H9 (cell line): ENCODE results near the gene NUP214. TPM values are rescaled to one million over a fixed set of nuclear protein-coding genes. Genes with fewer than 3 reads are reported as not detected.

ENCODE experiments used
- DNase-seq: peaks from one replicate; pipeline ENCODE4 v3.0.0-alpha.2; 2017
- H2AFZ ChIP-seq: one replicate; pipeline ENCODE4 v1.6.1; 2013; ENCODE audit warnings: mild to moderate bottlenecking, low read length, control low read depth, moderate library complexity
- H2AK5ac ChIP-seq: 2 replicates; pipeline ENCODE4 v1.6.1; 2013; ENCODE audit warnings: low read length, control low read depth, mixed read lengths; ENCODE audit not compliant: insufficient read length
- H2BK120ac ChIP-seq: one replicate; pipeline ENCODE4 v1.6.1; 2013; ENCODE audit warnings: low read depth, mild to moderate bottlenecking, low read length, control low read depth, inconsistent platforms; ENCODE audit not compliant: poor library complexity, severe bottlenecking
- H2BK12ac ChIP-seq: 2 replicates; pipeline ENCODE4 v1.6.1; 2013; ENCODE audit warnings: low read length, control low read depth, mixed read lengths, low read depth; ENCODE audit not compliant: insufficient read length
- H2BK15ac ChIP-seq: 2 replicates; pipeline ENCODE4 v1.6.1; 2013; ENCODE audit warnings: low read depth, low read length, control low read depth
- H2BK20ac ChIP-seq: one replicate; pipeline ENCODE4 v1.6.1; 2013; ENCODE audit warnings: low read depth, mild to moderate bottlenecking, low read length, control low read depth, inconsistent platforms; ENCODE audit not compliant: poor library complexity, severe bottlenecking
- H2BK5ac ChIP-seq: 2 replicates; pipeline ENCODE4 v1.6.1; 2013; ENCODE audit warnings: low read length, control low read depth, mixed read lengths; ENCODE audit not compliant: insufficient read length
- H3K14ac ChIP-seq: 2 replicates; pipeline ENCODE4 v1.6.1; 2013; ENCODE audit warnings: low read length, control low read depth; ENCODE audit not compliant: insufficient read depth
- H3K18ac ChIP-seq: 2 replicates; pipeline ENCODE4 v1.6.1; 2013; ENCODE audit warnings: low read depth, mild to moderate bottlenecking, mixed read lengths, low read length, control low read depth; ENCODE audit not compliant: insufficient read length
- H3K23ac ChIP-seq: 2 replicates; pipeline ENCODE4 v1.6.1; 2013; ENCODE audit warnings: low read length, control low read depth, mixed read lengths, low read depth; ENCODE audit not compliant: insufficient read length
- H3K23me2 ChIP-seq: 2 replicates; pipeline ENCODE4 v1.6.1; 2013; ENCODE audit warnings: low read depth, mild to moderate bottlenecking, mixed read lengths, low read length, control low read depth; ENCODE audit not compliant: insufficient read length, poor library complexity, severe bottlenecking
- H3K27ac ChIP-seq: 2 replicates; pipeline ENCODE4 v1.5.1; 2013; ENCODE audit warnings: low read length, control low read depth, mixed read lengths, low read depth; ENCODE audit not compliant: insufficient read length
- H3K27me3 ChIP-seq: 2 replicates; pipeline ENCODE4 v1.6.1; 2013; ENCODE audit warnings: low read length, control low read depth, inconsistent platforms; ENCODE audit not compliant: insufficient read depth
- H3K4ac ChIP-seq: 2 replicates; pipeline ENCODE4 v1.6.1; 2013; ENCODE audit warnings: low read depth, mild to moderate bottlenecking, control low read depth, inconsistent platforms, low read length, moderate library complexity
- H3K4me1 ChIP-seq: 2 replicates; pipeline ENCODE4 v1.6.1; 2013; ENCODE audit warnings: low read length, control low read depth, inconsistent platforms; ENCODE audit not compliant: insufficient read depth
- H3K4me2 ChIP-seq: 2 replicates; pipeline ENCODE4 v1.6.1; 2013; ENCODE audit warnings: low read length, control low read depth, mixed read lengths; ENCODE audit not compliant: insufficient read length, insufficient read depth
- H3K56ac ChIP-seq: 2 replicates; pipeline ENCODE4 v1.6.1; 2013; ENCODE audit warnings: low read depth, mild to moderate bottlenecking, mixed read lengths, low read length, control low read depth; ENCODE audit not compliant: insufficient read length
- H3K79me1 ChIP-seq: 2 replicates; pipeline ENCODE4 v1.6.1; 2013; ENCODE audit warnings: low read depth, mild to moderate bottlenecking, moderate library complexity, low read length, control low read depth, inconsistent platforms; ENCODE audit not compliant: insufficient read depth, poor library complexity, severe bottlenecking
- H3K79me2 ChIP-seq: 2 replicates; pipeline ENCODE4 v1.6.1; 2013; ENCODE audit warnings: low read length, control low read depth, inconsistent platforms; ENCODE audit not compliant: insufficient read depth
- H3K9ac ChIP-seq: 2 replicates; pipeline ENCODE4 v1.6.1; 2013; ENCODE audit warnings: low read length, control low read depth, mixed read lengths; ENCODE audit not compliant: insufficient read length; ENCODE audit errors: extremely low read depth
- H3K9me3 ChIP-seq: one replicate; pipeline ENCODE4 v1.6.1; 2013; ENCODE audit warnings: low read depth, low read length, inconsistent platforms; ENCODE audit not compliant: control insufficient read depth
- H3T11ph ChIP-seq: one replicate; pipeline ENCODE4 v1.6.1; 2013; ENCODE audit warnings: mild to moderate bottlenecking, low read length, control low read depth, inconsistent platforms
- H4K20me1 ChIP-seq: one replicate; pipeline ENCODE4 v1.6.1; 2013; ENCODE audit not compliant: control insufficient read depth, insufficient read length, insufficient read depth
- H4K5ac ChIP-seq: 2 replicates; pipeline ENCODE4 v1.6.1; 2013; ENCODE audit warnings: low read depth, mild to moderate bottlenecking, mixed read lengths, low read length, control low read depth; ENCODE audit not compliant: insufficient read length
- H4K8ac ChIP-seq: replicated peaks from 2 replicates; pipeline ENCODE4 v1.6.1; 2013; ENCODE audit warnings: low read length, control low read depth, mixed read lengths, low read depth; ENCODE audit not compliant: insufficient read length
- H4K91ac ChIP-seq: 2 replicates; pipeline ENCODE4 v1.6.1; 2013; ENCODE audit warnings: low read depth, mild to moderate bottlenecking, moderate library complexity, mixed read lengths, low read length, control low read depth; ENCODE audit not compliant: insufficient read length
- H3K27ac Mint-ChIP-seq, 3 experiments: 2 replicates in 2 of 3; 3 replicates in 1 of 3; pipeline ENCODE4 v1.8.0; 2020 to 2021; ENCODE audit warnings: mixed read lengths in 3 of 3, mild to moderate bottlenecking in 1 of 3, moderate library complexity in 1 of 3
- H3K27me3 Mint-ChIP-seq: 2 replicates; pipeline ENCODE4 v1.8.0; 2021; ENCODE audit warnings: low read depth, mild to moderate bottlenecking, moderate library complexity, mixed read lengths
- H3K36me3 Mint-ChIP-seq, 3 experiments: 2 replicates in 2 of 3; 3 replicates in 1 of 3; pipeline ENCODE4 v1.8.0; 2020 to 2021; ENCODE audit warnings: low read depth in 3 of 3, mixed read lengths in 3 of 3; ENCODE audit not compliant: insufficient read depth in 1 of 3
- H3K4me1 Mint-ChIP-seq, 2 experiments: 2 replicates each; pipeline ENCODE4 v1.8.0; 2020; ENCODE audit warnings: mixed read lengths in 2 of 2
- H3K4me3 Mint-ChIP-seq, 2 experiments: 2 replicates in 1 of 2; 3 replicates in 1 of 2; pipeline ENCODE4 v1.8.0; 2020 to 2021; ENCODE audit warnings: mild to moderate bottlenecking in 2 of 2, mixed read lengths in 2 of 2, moderate library complexity in 1 of 2
- H3K9me3 Mint-ChIP-seq, 2 experiments: 2 replicates in 1 of 2; 3 replicates in 1 of 2; pipeline ENCODE4 v1.8.0; 2020; ENCODE audit warnings: mild to moderate bottlenecking in 2 of 2, mixed read lengths in 2 of 2, moderate library complexity in 1 of 2
- CTCF ChIP-seq: fragments of 200-600 bp; sonication (generic); conservative IDR thresholded peaks from 3 replicates; pipeline ENCODE4 v1.8.0; 2021; ENCODE audit warnings: antibody characterized with exemption, mild to moderate bottlenecking
- WGBS: extraction: QIAGEN DNeasy Blood & Tissue Kit; methylation state at CpG from one replicate; pipeline ENCODE4 v1.1.7; 2013; ENCODE audit warnings: missing lambda C conversion rate, low lambda C conversion rate, mixed read lengths; ENCODE audit not compliant: insufficient read length; ENCODE audit errors: extremely low coverage; 5-methylcytosine and 5-hydroxymethylcytosine counted together
- total RNA-seq: library from RNA; stranded (reverse); gene quantifications from 2 replicates; pipeline ENCODE4 v1.2.1, GENCODE V29; 2021

The NUP214 gene
- total RNA-seq, 1 experiment from 2014 or later: 53.8 TPM

- H3K79me2 ChIP-seq: no peaks in the 10 kb centered on the region
- H3K27me3 ChIP-seq: peaks cover 6% of the 10 kb centered on the region; the same call in 1 of the 2 replicates
- H3K27ac Mint-ChIP-seq: no peak overlapping the region; a peak in 2 of 7 replicates
- peaks cover 21% of the 10 kb centered on the region for H3K27me3 Mint-ChIP-seq
- H3K23me2 ChIP-seq: peaks cover 2% of the 10 kb centered on the region
- no peak overlapping the region for H2BK20ac ChIP-seq
- peak; percentile 34 for DNase-seq
- H3K9me3 Mint-ChIP-seq: no peaks in the 10 kb centered on the region
- no peak overlapping the region for H2AFZ ChIP-seq
- no peaks in the 10 kb centered on the region for H3K36me3 Mint-ChIP-seq
- no peak overlapping the region for H2AK5ac ChIP-seq
- H4K5ac ChIP-seq: no peak overlapping the region
- H3K56ac ChIP-seq: no peak overlapping the region
- no peak overlapping the region for H3K14ac ChIP-seq
- no peak overlapping the region for H2BK120ac ChIP-seq
- H3K4ac ChIP-seq: no peak overlapping the region
- peaks cover 3% of the 10 kb centered on the region; the same call in 1 of the 2 replicates for H3K4me1 ChIP-seq
- H2BK12ac ChIP-seq: no peak overlapping the region
- H3K9me3 ChIP-seq: no peaks in the 10 kb centered on the region
- no peaks in the 10 kb centered on the region for H4K20me1 ChIP-seq
- peaks cover 30 to 45% of the 10 kb centered on the region in 2 experiments for H3K4me1 Mint-ChIP-seq
- no peaks in the 10 kb centered on the region for H3K79me1 ChIP-seq
- no peak overlapping the region for H3T11ph ChIP-seq
- no peak overlapping the region for H4K8ac ChIP-seq
- H3K9ac ChIP-seq: no peak overlapping the region
- H3K4me3 Mint-ChIP-seq: no peak overlapping the region
- no CpG with 5 or more reads among the region's 22 CpGs for WGBS
- no peak overlapping the region for H4K91ac ChIP-seq
- no peak overlapping the region for H3K18ac ChIP-seq
- no peak overlapping the region for H3K4me2 ChIP-seq
- TF ChIP-seq CTCF: no peak
- no peak overlapping the region for H3K23ac ChIP-seq
- no peak overlapping the region for H2BK15ac ChIP-seq
- H3K27ac ChIP-seq: no peak overlapping the region
- no peak overlapping the region for H2BK5ac ChIP-seq
Observed at GRCh38 chr9:131273146-131273855, 147.9 kb downstream of the NUP214 start.
